H1 (cell line): ENCODE measurements around the gene ZNF516. TPM values are rescaled to one million over a fixed set of nuclear protein-coding genes. Genes with fewer than 3 reads are reported as not detected.

Source experiments
- polyA plus RNA-seq, 7 experiments: library from polyadenylated mRNA; depleted of rRNA in 3 of 7; stranded (reverse) in 5 of 7; unstranded in 2 of 7; fragments of >200 nt in 5 of 7; fragments of 200-250 nt in 2 of 7; gene quantifications; 1 replicate in 5 of 7; 2 replicates in 1 of 7; 4 replicates in 1 of 7; pipeline versions ENCODE4 v1.2.1 to v1.2.3, GENCODE V29; 2011 to 2013; ENCODE audit warnings: missing spikeins in 2 of 7, mixed read lengths in 2 of 7
- total RNA-seq: library from RNA; stranded (reverse); fragmentation: NEBNext Ultra II Directional; extraction: Animal tissue kit (Norgen Biotek cat#: 25700); gene quantifications from 2 replicates; pipeline ENCODE4 v1.2.1, GENCODE V29; 2021
- TF ChIP-seq, protein P1 (sequence below): fragments of 300-600 bp; sonication (generic); IDR thresholded peaks from 2 replicates; pipeline ENCODE4 v1.7.1; 2012; ENCODE audit warnings: low read length, moderate library complexity, mild to moderate bottlenecking, inconsistent platforms; ENCODE audit not compliant: insufficient replicate concordance

ZNF516 gene
- total and polyA plus RNA-seq, 2 of the 8 experiments (the other 6 are each of a cell fraction or from before 2014, with no cell fraction given), result 7.3 to 17.0 TPM

DNA sequence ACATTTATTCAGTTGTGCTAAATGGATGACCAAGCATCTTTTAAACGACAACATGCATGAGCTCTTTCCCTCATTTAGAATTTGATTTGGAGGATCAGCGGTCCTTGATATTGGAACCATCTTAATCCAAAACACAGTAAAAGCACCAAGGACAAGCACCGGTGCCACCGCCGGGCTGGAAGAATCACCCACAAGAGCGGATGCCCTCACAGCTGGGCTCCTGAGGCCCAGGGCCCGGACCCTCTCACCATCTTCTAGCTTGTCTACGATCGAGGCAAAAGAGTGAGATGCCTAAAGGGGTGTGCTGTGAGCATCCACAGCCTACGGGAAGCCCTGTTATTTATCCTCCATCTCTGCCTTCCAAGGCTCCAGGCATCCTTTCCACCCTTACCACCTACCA, 129.5 kb downstream of the ZNF516 start (continued):
- TF ChIP-seq, protein P1, sequence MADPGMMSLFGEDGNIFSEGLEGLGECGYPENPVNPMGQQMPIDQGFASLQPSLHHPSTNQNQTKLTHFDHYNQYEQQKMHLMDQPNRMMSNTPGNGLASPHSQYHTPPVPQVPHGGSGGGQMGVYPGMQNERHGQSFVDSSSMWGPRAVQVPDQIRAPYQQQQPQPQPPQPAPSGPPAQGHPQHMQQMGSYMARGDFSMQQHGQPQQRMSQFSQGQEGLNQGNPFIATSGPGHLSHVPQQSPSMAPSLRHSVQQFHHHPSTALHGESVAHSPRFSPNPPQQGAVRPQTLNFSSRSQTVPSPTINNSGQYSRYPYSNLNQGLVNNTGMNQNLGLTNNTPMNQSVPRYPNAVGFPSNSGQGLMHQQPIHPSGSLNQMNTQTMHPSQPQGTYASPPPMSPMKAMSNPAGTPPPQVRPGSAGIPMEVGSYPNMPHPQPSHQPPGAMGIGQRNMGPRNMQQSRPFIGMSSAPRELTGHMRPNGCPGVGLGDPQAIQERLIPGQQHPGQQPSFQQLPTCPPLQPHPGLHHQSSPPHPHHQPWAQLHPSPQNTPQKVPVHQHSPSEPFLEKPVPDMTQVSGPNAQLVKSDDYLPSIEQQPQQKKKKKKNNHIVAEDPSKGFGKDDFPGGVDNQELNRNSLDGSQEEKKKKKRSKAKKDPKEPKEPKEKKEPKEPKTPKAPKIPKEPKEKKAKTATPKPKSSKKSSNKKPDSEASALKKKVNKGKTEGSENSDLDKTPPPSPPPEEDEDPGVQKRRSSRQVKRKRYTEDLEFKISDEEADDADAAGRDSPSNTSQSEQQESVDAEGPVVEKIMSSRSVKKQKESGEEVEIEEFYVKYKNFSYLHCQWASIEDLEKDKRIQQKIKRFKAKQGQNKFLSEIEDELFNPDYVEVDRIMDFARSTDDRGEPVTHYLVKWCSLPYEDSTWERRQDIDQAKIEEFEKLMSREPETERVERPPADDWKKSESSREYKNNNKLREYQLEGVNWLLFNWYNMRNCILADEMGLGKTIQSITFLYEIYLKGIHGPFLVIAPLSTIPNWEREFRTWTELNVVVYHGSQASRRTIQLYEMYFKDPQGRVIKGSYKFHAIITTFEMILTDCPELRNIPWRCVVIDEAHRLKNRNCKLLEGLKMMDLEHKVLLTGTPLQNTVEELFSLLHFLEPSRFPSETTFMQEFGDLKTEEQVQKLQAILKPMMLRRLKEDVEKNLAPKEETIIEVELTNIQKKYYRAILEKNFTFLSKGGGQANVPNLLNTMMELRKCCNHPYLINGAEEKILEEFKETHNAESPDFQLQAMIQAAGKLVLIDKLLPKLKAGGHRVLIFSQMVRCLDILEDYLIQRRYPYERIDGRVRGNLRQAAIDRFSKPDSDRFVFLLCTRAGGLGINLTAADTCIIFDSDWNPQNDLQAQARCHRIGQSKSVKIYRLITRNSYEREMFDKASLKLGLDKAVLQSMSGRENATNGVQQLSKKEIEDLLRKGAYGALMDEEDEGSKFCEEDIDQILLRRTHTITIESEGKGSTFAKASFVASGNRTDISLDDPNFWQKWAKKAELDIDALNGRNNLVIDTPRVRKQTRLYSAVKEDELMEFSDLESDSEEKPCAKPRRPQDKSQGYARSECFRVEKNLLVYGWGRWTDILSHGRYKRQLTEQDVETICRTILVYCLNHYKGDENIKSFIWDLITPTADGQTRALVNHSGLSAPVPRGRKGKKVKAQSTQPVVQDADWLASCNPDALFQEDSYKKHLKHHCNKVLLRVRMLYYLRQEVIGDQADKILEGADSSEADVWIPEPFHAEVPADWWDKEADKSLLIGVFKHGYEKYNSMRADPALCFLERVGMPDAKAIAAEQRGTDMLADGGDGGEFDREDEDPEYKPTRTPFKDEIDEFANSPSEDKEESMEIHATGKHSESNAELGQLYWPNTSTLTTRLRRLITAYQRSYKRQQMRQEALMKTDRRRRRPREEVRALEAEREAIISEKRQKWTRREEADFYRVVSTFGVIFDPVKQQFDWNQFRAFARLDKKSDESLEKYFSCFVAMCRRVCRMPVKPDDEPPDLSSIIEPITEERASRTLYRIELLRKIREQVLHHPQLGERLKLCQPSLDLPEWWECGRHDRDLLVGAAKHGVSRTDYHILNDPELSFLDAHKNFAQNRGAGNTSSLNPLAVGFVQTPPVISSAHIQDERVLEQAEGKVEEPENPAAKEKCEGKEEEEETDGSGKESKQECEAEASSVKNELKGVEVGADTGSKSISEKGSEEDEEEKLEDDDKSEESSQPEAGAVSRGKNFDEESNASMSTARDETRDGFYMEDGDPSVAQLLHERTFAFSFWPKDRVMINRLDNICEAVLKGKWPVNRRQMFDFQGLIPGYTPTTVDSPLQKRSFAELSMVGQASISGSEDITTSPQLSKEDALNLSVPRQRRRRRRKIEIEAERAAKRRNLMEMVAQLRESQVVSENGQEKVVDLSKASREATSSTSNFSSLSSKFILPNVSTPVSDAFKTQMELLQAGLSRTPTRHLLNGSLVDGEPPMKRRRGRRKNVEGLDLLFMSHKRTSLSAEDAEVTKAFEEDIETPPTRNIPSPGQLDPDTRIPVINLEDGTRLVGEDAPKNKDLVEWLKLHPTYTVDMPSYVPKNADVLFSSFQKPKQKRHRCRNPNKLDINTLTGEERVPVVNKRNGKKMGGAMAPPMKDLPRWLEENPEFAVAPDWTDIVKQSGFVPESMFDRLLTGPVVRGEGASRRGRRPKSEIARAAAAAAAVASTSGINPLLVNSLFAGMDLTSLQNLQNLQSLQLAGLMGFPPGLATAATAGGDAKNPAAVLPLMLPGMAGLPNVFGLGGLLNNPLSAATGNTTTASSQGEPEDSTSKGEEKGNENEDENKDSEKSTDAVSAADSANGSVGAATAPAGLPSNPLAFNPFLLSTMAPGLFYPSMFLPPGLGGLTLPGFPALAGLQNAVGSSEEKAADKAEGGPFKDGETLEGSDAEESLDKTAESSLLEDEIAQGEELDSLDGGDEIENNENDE, result no peak
